H1 (cell line): ENCODE measurements around the gene HOXC11. TPM values are rescaled to one million over a fixed set of nuclear protein-coding genes. Genes with fewer than 3 reads are reported as not detected.

ENCODE experiments used
- CTCF ChIA-PET: fragments of 300-600 bp; sonication (Branson Sonifier 250); formaldehyde crosslinking; loops from one replicate; lab custom pipeline; 2021; ENCODE audit not compliant: partially characterized antibody; lab: Charles Lee
- POLR2A ChIA-PET: fragments of 300-600 bp; sonication (Branson Sonifier 250); formaldehyde crosslinking; loops from one replicate; lab custom pipeline; 2021; ENCODE audit warnings: inconsistent platforms; ENCODE audit not compliant: partially characterized antibody; lab: Charles Lee
- DNase-seq, 2 experiments: peaks; one replicate each; pipeline versions ENCODE4 v3.0.0 to v3.0.0-alpha.2; 2010 to 2022; ENCODE audit warnings: low spot score in 2 of 2, low read depth in 1 of 2, mixed read lengths in 1 of 2
- FAIRE-seq: peaks from 2 replicates; lab custom pipeline; 2011; peaks lifted over from hg19 to GRCh38; lab: Jason Lieb, UNC
- H2AFZ ChIP-seq: 2 replicates; pipeline ENCODE4 v1.8.1; 2012; ENCODE audit warnings: low read length, inconsistent platforms
- H2AK5ac ChIP-seq: 2 replicates; pipeline ENCODE4 v1.6.1; 2013; ENCODE audit warnings: low read depth, low read length
- H2BK120ac ChIP-seq: replicated peaks from 2 replicates; pipeline ENCODE3; 2013; ENCODE audit warnings: low read depth, low read length, inconsistent platforms
- H2BK12ac ChIP-seq: 2 replicates; pipeline ENCODE4 v1.6.1; 2013; ENCODE audit warnings: low read depth, low read length
- H2BK15ac ChIP-seq: 2 replicates; pipeline ENCODE4 v1.6.1; 2013; ENCODE audit warnings: low read length
- H2BK20ac ChIP-seq: 2 replicates; pipeline ENCODE4 v1.6.1; 2013; ENCODE audit warnings: low read length
- H2BK5ac ChIP-seq: 2 replicates; pipeline ENCODE4 v1.6.1; 2013; ENCODE audit warnings: low read depth, low read length
- H3K14ac ChIP-seq: 2 replicates; pipeline ENCODE4 v1.6.1; 2013; ENCODE audit warnings: inconsistent platforms; ENCODE audit not compliant: insufficient read length
- H3K18ac ChIP-seq: 2 replicates; pipeline ENCODE4 v1.6.1; 2013; ENCODE audit warnings: low read length; ENCODE audit errors: extremely low read depth
- H3K23ac ChIP-seq: 2 replicates; pipeline ENCODE4 v1.6.1; 2013; ENCODE audit warnings: inconsistent platforms; ENCODE audit not compliant: insufficient read length
- H3K23me2 ChIP-seq: 2 replicates; pipeline ENCODE4 v1.6.1; 2013; ENCODE audit warnings: low read depth, low read length
- H3K27ac ChIP-seq: 2 replicates; pipeline ENCODE4 v1.6.1; 2011; ENCODE audit warnings: low read depth, low read length, inconsistent platforms
- H3K27me3 ChIP-seq, 4 experiments: replicated peaks in 1 of 4; 1 replicate in 1 of 4; 2 replicates in 3 of 4; pipeline versions ENCODE4 v1.6.1 to v1.8.1; 2011 to 2013; ENCODE audit warnings: low read length in 3 of 4, mild to moderate bottlenecking in 3 of 4, inconsistent platforms in 2 of 4, mixed read lengths in 2 of 4, moderate library complexity in 1 of 4; ENCODE audit not compliant: control insufficient read depth in 3 of 4, insufficient read depth in 3 of 4; ENCODE audit errors: extremely low read depth in 1 of 4
- H3K36me3 ChIP-seq, 4 experiments: 2 replicates each; pipeline versions ENCODE4 v1.6.1 to v1.8.1; 2011 to 2013; ENCODE audit warnings: mild to moderate bottlenecking in 4 of 4, low read length in 3 of 4, moderate library complexity in 2 of 4, control low read depth in 1 of 4, inconsistent platforms in 1 of 4; ENCODE audit not compliant: insufficient read depth in 4 of 4, control insufficient read depth in 2 of 4
- H3K4ac ChIP-seq: replicated peaks from 2 replicates; pipeline ENCODE3; 2013; ENCODE audit warnings: low read length, low read depth, mixed read lengths, inconsistent platforms; ENCODE audit not compliant: insufficient read length
- H3K4me1 ChIP-seq, 4 experiments: replicated peaks in 1 of 4; 1 replicate in 1 of 4; 2 replicates in 3 of 4; pipeline versions ENCODE4 v1.6.1 to v1.8.1; 2011 to 2013; ENCODE audit warnings: low read length in 3 of 4, inconsistent platforms in 2 of 4, mixed read lengths in 1 of 4; ENCODE audit not compliant: insufficient read depth in 4 of 4, control insufficient read depth in 3 of 4
- H3K4me2 ChIP-seq, 2 experiments: 2 replicates each; pipeline versions ENCODE4 v1.6.1 to v1.8.1; 2011 to 2013; ENCODE audit warnings: low read depth in 2 of 2, low read length in 2 of 2, control low read depth in 1 of 2, inconsistent platforms in 1 of 2, mild to moderate bottlenecking in 1 of 2; ENCODE audit not compliant: insufficient read depth in 1 of 2
- H3K4me3 ChIP-seq, 4 experiments: fragments of 200-600, 300-600 bp in 1 of 4; sonication (generic), shearing (Covaris generic), sonication (Bioruptor Twin) in 1 of 4; 2 replicates each; pipeline versions ENCODE4 v1.5.1 to v1.8.1; 2011 to 2016; ENCODE audit warnings: low read length in 4 of 4, low read depth in 3 of 4, control low read depth in 2 of 4, inconsistent platforms in 2 of 4, mild to moderate bottlenecking in 2 of 4, mixed read lengths in 1 of 4, moderate library complexity in 1 of 4; ENCODE audit not compliant: insufficient read depth in 2 of 4; ENCODE audit errors: extremely low read depth in 1 of 4
- H3K56ac ChIP-seq: replicated peaks from 2 replicates; pipeline ENCODE3; 2013; ENCODE audit warnings: low read depth, mild to moderate bottlenecking, mixed read lengths, low read length, inconsistent platforms; ENCODE audit not compliant: insufficient read length
- H3K79me1 ChIP-seq: 2 replicates; pipeline ENCODE4 v1.6.1; 2013; ENCODE audit warnings: low read depth, low read length, control low read depth
- H3K79me2 ChIP-seq, 2 experiments: 2 replicates each; pipeline versions ENCODE4 v1.6.1 to v1.8.1; 2012 to 2013; ENCODE audit warnings: low read length in 2 of 2, mild to moderate bottlenecking in 2 of 2, inconsistent platforms in 1 of 2; ENCODE audit not compliant: insufficient read depth in 2 of 2, control insufficient read depth in 1 of 2
- H3K9ac ChIP-seq, 4 experiments: replicated peaks in 1 of 4; 1 replicate in 1 of 4; 2 replicates in 3 of 4; pipeline versions ENCODE4 v1.6.1 to v1.8.1; 2011 to 2013; ENCODE audit warnings: low read depth in 3 of 4, low read length in 3 of 4, control low read depth in 2 of 4, mild to moderate bottlenecking in 2 of 4, moderate library complexity in 2 of 4, inconsistent platforms in 1 of 4; ENCODE audit errors: extremely low read depth in 1 of 4
- H3K9me3 ChIP-seq, 2 experiments: 2 replicates each; pipeline versions ENCODE4 v1.6.1 to v1.8.1; 2012 to 2013; ENCODE audit warnings: mild to moderate bottlenecking in 2 of 2, moderate library complexity in 2 of 2, control low read depth in 1 of 2, inconsistent platforms in 1 of 2, low read depth in 1 of 2, low read length in 1 of 2, mixed read lengths in 1 of 2; ENCODE audit not compliant: insufficient read depth in 2 of 2
- H4K20me1 ChIP-seq, 2 experiments: replicated peaks in 1 of 2; 2 replicates each; pipeline versions ENCODE3 to v1.8.1; 2011 to 2013; ENCODE audit warnings: inconsistent platforms in 2 of 2, low read length in 2 of 2, mild to moderate bottlenecking in 1 of 2; ENCODE audit not compliant: insufficient read depth in 2 of 2, control insufficient read depth in 1 of 2
- H4K5ac ChIP-seq: 2 replicates; pipeline ENCODE4 v1.6.1; 2013; ENCODE audit warnings: low read length, low read depth, mixed read lengths, inconsistent platforms; ENCODE audit not compliant: insufficient read length
- H4K8ac ChIP-seq: 2 replicates; pipeline ENCODE4 v1.8.0; 2013; ENCODE audit warnings: mild to moderate bottlenecking, moderate library complexity, low read length, inconsistent platforms; ENCODE audit not compliant: insufficient read depth; ENCODE audit errors: extremely low read depth
- H4K91ac ChIP-seq: replicated peaks from 2 replicates; pipeline ENCODE3; 2013; ENCODE audit warnings: low read length, mixed read lengths, inconsistent platforms; ENCODE audit not compliant: insufficient read length
- CBX8 ChIP-seq: fragments of 300-800, 300-1000 bp; sonication (generic); IDR thresholded peaks from 2 replicates; pipeline ENCODE4 v1.7.1; 2016; ENCODE audit warnings: low read depth, low read length, borderline replicate concordance
- CHD1 ChIP-seq: IDR thresholded peaks from 2 replicates; pipeline ENCODE4 v1.6.1; 2012; ENCODE audit warnings: low read depth, low read length, improper control_type of control experiment
- RNF2 ChIP-seq: fragments of 200-900, 300-1000 bp; sonication (generic); IDR thresholded peaks from 2 replicates; pipeline ENCODE4 v1.7.1; 2016; ENCODE audit warnings: borderline replicate concordance, low read depth, mild to moderate bottlenecking, antibody characterized with exemption, low read length; ENCODE audit not compliant: poor library complexity, severe bottlenecking; ENCODE audit errors: missing control alignments
- TEAD4 ChIP-seq: IDR thresholded peaks from 2 replicates; pipeline ENCODE4 v1.6.1; 2012; ENCODE audit warnings: low read depth, low read length, inconsistent platforms, mixed read lengths
- WGBS, 2 experiments: shearing (Covaris generic) in 1 of 2; methylation state at CpG; one replicate each; pipeline versions ENCODE4 v1.1.6 to v1.1.7; 2013 to 2015; ENCODE audit warnings: low lambda C conversion rate in 2 of 2, mixed read lengths in 2 of 2, inconsistent platforms in 1 of 2, low coverage in 1 of 2, missing lambda C conversion rate in 1 of 2; ENCODE audit not compliant: insufficient replicate concordance in 2 of 2, insufficient coverage in 1 of 2, insufficient read length in 1 of 2; ENCODE audit errors: extremely low coverage in 1 of 2, missing lambda C conversion rate in 1 of 2; 5-methylcytosine and 5-hydroxymethylcytosine counted together
- polyA plus RNA-seq, 7 experiments: library from polyadenylated mRNA; depleted of rRNA in 3 of 7; stranded (reverse) in 5 of 7; unstranded in 2 of 7; fragments of >200 nt in 5 of 7; fragments of 200-250 nt in 2 of 7; gene quantifications; 1 replicate in 5 of 7; 2 replicates in 1 of 7; 4 replicates in 1 of 7; pipeline versions ENCODE4 v1.2.1 to v1.2.3, GENCODE V29; 2011 to 2013; ENCODE audit warnings: missing spikeins in 2 of 7, mixed read lengths in 2 of 7
- total RNA-seq: library from RNA; stranded (reverse); fragmentation: NEBNext Ultra II Directional; extraction: Animal tissue kit (Norgen Biotek cat#: 25700); gene quantifications from 2 replicates; pipeline ENCODE4 v1.2.1, GENCODE V29; 2021
- TF ChIP-seq, protein P1 (sequence below): IDR thresholded peaks from 2 replicates; pipeline ENCODE4 v1.6.1; 2012; ENCODE audit warnings: inconsistent platforms

Gene HOXC11
- total and polyA plus RNA-seq, 2 of the 8 experiments (the other 6 are each of a cell fraction or from before 2014, with no cell fraction given), result not detected

DNA sequence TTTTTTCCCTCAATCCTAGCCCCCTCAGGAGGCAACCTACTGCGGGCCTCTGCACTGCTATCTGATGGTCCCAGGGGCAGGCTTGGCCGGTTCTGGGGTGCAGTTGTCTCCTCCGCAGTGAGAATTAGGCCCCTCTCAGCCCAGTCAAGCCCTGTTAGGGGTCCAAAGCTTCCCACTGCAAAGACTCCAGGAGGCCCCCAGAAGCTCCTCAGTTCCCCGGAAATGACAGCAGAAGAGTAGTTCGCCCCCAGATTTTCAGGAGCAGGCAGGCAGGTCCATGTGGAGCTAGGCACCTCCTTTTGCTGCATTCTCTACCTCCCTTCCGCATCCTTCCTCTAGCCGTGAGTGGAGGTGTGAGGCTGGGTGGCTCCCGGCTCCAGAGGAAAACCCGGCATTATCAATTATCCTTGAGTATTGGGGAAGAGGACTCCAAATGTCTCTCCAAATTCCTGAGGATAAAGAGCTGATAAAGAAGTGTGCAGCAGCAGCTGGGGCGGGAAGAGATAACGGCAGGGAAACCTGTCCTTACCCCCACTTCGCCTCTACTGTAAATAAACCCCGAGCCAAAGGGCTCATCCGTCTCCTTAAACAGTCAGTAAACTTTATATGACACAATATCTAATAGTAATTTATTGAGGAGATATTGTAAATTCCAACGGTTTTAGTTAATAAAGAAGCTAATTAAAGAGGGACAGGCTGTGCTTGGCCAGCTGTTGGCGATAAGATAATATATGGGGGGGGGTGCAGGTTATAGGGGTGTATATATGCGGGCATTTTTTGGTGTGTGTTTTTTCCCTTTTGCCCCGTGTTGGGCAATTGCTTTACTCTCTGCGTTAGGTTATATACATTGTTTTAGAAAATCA is 18.9 kb upstream of the HOXC11 start:
- H2BK120ac ChIP-seq, result no peak overlapping the region
- H3K36me3 ChIP-seq, result peaks cover 0 to 9% (median 0%) of the 10 kb centered on the region in 4 experiments; a peak in 1 of 8 replicates
- H3K14ac ChIP-seq, result no peak overlapping the region
- no peaks in the 10 kb centered on the region for H3K79me1 ChIP-seq
- H3K56ac ChIP-seq, result no peak overlapping the region
- H3K4me2 ChIP-seq, result no peak overlapping the region; a peak in 1 of 4 replicates
- H3K27me3 ChIP-seq, result peaks cover 100% of the 10 kb centered on the region in 4 experiments
- H2BK12ac ChIP-seq, result 0 out of 2 replicates have a peak overlapping the region, but pooled peaks have one; percentile 27
- H3K27ac ChIP-seq, result no peak overlapping the region
- no peak overlapping the region for H4K5ac ChIP-seq
- ChIA-PET POLR2A (interaction anchor here (2.5 to 3.2 kb wide), 2 partner anchors 12 to 16 kb away, joined by 9 to 12 read pairs; partner anchors contain the start of gene HOXC13), CTCF (interaction anchor here (0.6 to 5.6 kb wide), 18 partner anchors 11 to 210 kb away, joined by 3 to 40 read pairs (median 4); partner anchors contain the start of genes CISTR, HOXC10, HOXC11 and HOXC4)
- no peak overlapping the region for H2AFZ ChIP-seq
- H4K91ac ChIP-seq, result no peak overlapping the region
- H2AK5ac ChIP-seq, result 0 out of 2 replicates have a peak overlapping the region, but pooled peaks have one; percentile 48
- H3K18ac ChIP-seq, result no peak overlapping the region
- H2BK15ac ChIP-seq, result no peak overlapping the region
- H3K4ac ChIP-seq, result no peak overlapping the region
- no peak overlapping the region for H2BK20ac ChIP-seq
- H3K23me2 ChIP-seq, result no peaks in the 10 kb centered on the region
- no peak overlapping the region for H4K8ac ChIP-seq
- H3K4me3 ChIP-seq, result no peak overlapping the region
- no peak overlapping the region for H3K23ac ChIP-seq
- no peak overlapping the region for H2BK5ac ChIP-seq
- no peak for FAIRE-seq
- no peaks in the 10 kb centered on the region for H3K79me2 ChIP-seq
- H3K4me1 ChIP-seq, result peaks cover 0 to 19% (median 4%) of the 10 kb centered on the region in 4 experiments; a peak in 6 of 7 replicates
- H3K9me3 ChIP-seq, result no peaks in the 10 kb centered on the region; a peak in 1 of 4 replicates
- 20% methylated on average over 19 of the region's 19 CpGs; no CpG with 5 or more reads in 1 of the 2 experiments for WGBS, 2 experiments
- peaks cover 29 to 59% of the 10 kb centered on the region in 2 experiments for H4K20me1 ChIP-seq
- H3K9ac ChIP-seq, result no peak overlapping the region
- DNase-seq, result no peak
- TF ChIP-seq RNF2, result peak; percentile 80
- TF ChIP-seq, protein P1, sequence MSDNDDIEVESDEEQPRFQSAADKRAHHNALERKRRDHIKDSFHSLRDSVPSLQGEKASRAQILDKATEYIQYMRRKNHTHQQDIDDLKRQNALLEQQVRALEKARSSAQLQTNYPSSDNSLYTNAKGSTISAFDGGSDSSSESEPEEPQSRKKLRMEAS, result no peak
- no peak for TF ChIP-seq TEAD4
- peak; percentile 50 for TF ChIP-seq CBX8
- TF ChIP-seq CHD1, result no peak
